Gastrocnemius medialis (tissue), 4 donors: ENCODE measurements around the gene MAD1L1.

Source experiments
- CTCF ChIP-seq, 5 experiments: fragments of 450-650 bp in 3 of 5; fragments of 200-600 bp in 2 of 5; sonication (generic) in 2 of 5; IDR thresholded peaks in 4 of 5; conservative IDR thresholded peaks in 1 of 5; 1 replicate in 4 of 5; 2 replicates in 1 of 5; pipeline ENCODE4 v1.5.1; 2016 to 2019; ENCODE audit warnings: antibody characterized with exemption in 5 of 5, mild to moderate bottlenecking in 3 of 5, moderate library complexity in 3 of 5
- POLR2A ChIP-seq, 2 donors: fragments of 450-650 bp; IDR thresholded peaks; one replicate each; pipeline ENCODE4 v1.6.1; 2017; ENCODE audit warnings: antibody characterized with exemption in 2 of 2, mild to moderate bottlenecking in 2 of 2, moderate library complexity in 2 of 2

GRCh38 chr7:2151237-2151636 is 81.5 kb downstream of the MAD1L1 start:
- TF ChIP-seq CTCF (IDR thresholded peaks at IDR 0.05 in 4 of 5, conservative IDR thresholded peaks at IDR 0.05 in 1 of 5) (no peak), POLR2A (IDR thresholded peaks at IDR 0.05) (no peak)
